Posterior vena cava (tissue), 2 donors: ENCODE data around the gene B4GALT2. TPM values are rescaled to one million over a fixed set of nuclear protein-coding genes. Genes with fewer than 3 reads are reported as not detected.

Experiments
- DNase-seq: peaks from one replicate; pipeline ENCODE4 v3.0.0-alpha.2; 2020; ENCODE audit warnings: low spot score
- intact Hi-C, 2 donors: fragments of 100-400 bp; cut with DNase I; formaldehyde crosslinking; loops; one replicate each; pipeline versions ENCODE4 v1.14.1 to v1.14.2; 2022 to 2023
- total RNA-seq, 2 donors: library from RNA; stranded (reverse); fragmentation: NEBNext Ultra II Directional; extraction: Animal tissue kit (Norgen Biotek cat#: 25700); gene quantifications; one replicate each; pipeline ENCODE4 v1.2.1, GENCODE V29; 2021
- donor health status: DM: yes; HTN: yes; CAD: no.
- donor health status: DM: yes; HTN: yes; CAD: no.

The B4GALT2 gene
- total RNA-seq, 2 donors from 2014 or later: 39.0 to 45.7 TPM

DNA sequence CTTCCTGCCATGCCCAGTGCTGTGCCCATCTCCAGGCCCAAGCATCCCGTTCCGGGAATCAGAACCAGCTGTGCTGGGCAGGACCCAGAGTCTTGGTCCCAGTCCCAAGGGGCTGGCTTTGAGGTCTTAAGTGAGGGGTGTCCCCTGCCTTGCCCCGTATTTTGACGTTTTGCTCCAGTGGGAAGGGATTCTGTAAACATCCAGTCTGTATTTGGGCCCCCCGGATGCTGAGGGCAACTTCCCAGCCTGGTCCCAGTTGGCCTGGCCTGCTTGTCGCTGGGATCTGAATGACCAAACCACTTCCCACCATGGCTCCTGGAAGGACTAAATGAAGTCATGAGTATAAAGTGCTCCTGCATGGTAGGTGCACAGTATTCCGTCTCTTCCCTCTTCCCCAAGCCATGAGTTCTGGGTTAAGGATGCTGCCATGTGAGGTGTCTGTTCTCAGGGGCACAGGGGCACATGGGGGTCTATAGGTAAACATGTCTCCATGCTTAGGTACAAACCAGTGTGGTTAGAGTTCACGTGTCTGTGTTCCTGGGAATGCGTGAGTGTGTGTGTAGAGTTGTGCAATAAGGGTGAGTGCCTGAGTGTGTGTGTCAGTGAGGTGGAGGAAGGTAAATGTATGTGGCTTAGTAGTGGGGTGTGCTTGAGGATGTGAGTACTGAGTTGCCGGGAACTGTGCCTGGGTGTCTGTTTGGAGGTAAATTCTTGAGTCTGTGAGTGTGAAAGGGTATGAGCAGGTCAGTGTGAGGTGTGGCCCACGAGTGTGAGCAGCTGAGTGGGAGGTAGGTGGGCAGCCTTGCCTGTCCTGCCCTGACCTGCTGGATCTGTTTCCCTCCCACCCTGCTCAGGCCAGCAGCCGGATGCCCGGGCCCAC is 1.5 kb downstream of the B4GALT2 start:
- intact Hi-C loops: no loop called here
- no peak for DNase-seq

- no peak for DNase-seq
- intact Hi-C loops: no loop called here
Measured at GRCh38 chr1:43981135-43981491, 2.1 kb downstream of the B4GALT2 start.

DNA sequence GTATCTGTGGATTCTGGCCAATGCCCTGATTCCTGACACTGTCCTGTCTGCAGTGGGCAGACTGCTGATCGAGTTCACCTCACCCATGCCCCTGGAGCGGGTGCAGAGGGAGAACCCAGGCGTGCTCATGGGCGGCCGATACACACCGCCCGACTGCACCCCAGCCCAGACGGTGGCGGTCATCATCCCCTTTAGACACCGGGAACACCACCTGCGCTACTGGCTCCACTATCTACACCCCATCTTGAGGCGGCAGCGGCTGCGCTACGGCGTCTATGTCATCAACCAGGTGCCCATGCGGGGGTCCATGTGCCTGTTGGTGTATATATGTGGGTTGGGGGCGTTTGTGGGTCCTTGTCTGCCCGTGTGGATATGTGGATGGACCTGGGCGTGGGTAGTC is 2.6 kb downstream of the B4GALT2 start:
- intact Hi-C loops: no loop called here
- DNase-seq: no peak

- intact Hi-C loops: no loop called here
- DNase-seq: no peak
Measured at GRCh38 chr1:43982241-43982640, 3.2 kb downstream of the B4GALT2 start.

DNA sequence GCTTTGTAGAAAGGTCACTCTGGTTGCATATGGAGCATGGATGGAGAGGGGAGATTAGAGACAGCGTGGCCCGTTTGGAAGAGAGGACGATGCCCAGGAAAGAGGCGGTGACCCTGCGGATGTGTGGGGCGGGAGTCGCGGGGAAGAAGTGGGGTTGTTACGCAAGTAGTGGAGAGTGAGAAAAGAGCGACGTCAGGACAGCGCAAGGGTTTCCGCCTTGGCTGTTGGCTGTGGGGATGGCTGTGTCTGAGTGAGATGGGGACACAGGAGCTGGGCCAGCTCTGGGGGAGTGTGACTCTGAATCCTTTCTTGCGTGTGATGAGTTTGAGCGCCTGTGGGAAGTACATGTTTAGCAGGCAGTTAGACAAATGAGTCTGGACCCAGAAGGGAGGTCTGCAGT is 3.8 kb downstream of the B4GALT2 start:
- intact Hi-C loops: no loop called here
- DNase-seq: no peak

DNA sequence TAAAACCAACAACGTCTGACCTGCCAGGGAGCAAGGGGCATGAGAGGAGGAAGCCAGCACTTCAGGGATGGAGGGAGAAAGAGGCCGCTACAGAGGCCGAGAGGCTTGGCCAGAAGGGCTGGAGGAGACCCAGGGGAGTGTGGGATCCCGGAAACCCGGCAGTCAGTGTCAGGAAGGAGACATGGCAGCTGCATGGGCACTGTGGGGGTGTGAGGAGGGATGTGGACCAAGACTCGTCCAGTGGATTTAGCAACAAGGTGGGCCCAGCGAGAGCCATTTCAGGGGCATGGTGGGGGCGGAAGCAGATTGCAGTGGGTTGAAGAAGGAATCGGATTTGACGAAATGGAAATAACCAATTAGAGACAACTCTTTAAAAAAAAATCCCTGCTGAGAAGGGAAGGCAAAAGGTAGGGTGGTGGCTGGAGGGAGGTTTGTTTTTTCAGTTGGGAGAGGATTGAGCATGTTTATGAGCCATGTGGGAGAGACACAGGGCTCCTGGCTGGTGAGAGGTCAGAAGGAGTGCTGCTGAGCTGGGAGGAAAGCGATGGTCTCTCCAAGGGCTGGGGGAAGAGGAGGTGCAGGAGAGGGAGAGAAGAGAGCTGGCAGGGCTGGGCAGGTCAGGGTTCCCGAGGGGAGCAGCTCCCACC is 4.4 kb downstream of the B4GALT2 start:
- intact Hi-C loops: no loop called here
- no peak for DNase-seq

GRCh38 chr1:43984855-43985254 is 5.8 kb downstream of the B4GALT2 start:
- intact Hi-C loops: no loop called here
- DNase-seq: peak; percentile 73

- DNase-seq: no peak
- intact Hi-C loops: no loop called here
Measured at GRCh38 chr1:43985984-43986595, 7.1 kb downstream of the B4GALT2 start.

- intact Hi-C loops: no loop called here
Measured at GRCh38 chr1:43986712-43987111, 7.7 kb downstream of the B4GALT2 start.

GRCh38 chr1:43987159-43987902 is 8.3 kb downstream of the B4GALT2 start:
- intact Hi-C loops: no loop called here

More at GRCh38 chr1:43986712-43987111, 7.7 kb downstream of the B4GALT2 start:
- DNase-seq: no peak

DNA sequence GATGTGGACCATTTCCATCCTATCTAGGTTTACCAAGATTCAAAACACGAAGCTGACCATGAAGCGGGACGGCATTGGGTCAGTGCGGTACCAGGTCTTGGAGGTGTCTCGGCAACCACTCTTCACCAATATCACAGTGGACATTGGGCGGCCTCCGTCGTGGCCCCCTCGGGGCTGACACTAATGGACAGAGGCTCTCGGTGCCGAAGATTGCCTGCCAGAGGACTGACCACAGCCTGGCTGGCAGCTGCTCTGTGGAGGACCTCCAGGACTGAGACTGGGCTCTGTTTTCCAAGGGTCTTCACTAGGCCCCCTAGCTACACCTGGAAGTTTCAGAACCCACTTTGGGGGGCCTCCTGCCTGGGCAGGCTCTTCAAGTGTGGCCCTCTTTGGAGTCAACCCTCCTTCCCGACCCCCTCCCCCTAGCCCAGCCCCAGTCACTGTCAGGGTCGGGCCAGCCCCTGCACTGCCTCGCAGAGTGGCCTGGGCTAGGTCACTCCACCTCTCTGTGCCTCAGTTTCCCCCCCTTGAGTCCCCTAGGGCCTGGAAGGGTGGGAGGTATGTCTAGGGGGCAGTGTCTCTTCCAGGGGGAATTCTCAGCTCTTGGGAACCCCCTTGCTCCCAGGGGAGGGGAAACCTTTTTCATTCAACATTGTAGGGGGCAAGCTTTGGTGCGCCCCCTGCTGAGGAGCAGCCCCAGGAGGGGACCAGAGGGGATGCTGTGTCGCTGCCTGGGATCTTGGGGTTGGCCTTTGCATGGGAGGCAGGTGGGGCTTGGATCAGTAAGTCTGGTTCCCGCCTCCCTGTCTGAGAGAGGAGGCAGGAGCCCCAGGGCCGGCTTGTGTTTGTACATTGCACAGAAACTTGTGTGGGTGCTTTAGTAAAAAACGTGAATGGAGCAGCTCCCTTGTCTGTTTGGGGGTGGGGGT is 11.5 kb downstream of the B4GALT2 start:
- DNase-seq: no peak
- intact Hi-C loops: loop anchor here in 1 of 2 donors (5.0 kb wide), 1 partner anchor 438 kb away; no protein-coding TSS in a partner anchor

More at GRCh38 chr1:43987159-43987902, 8.3 kb downstream of the B4GALT2 start:
- no peak for DNase-seq

GRCh38 chr1:43991200-43991475 is 12.1 kb downstream of the B4GALT2 start:
- intact Hi-C loops: loop anchor here in 1 of 2 donors (5.0 kb wide), 1 partner anchor 439 kb away; no protein-coding TSS in a partner anchor
- DNase-seq: no peak

DNA sequence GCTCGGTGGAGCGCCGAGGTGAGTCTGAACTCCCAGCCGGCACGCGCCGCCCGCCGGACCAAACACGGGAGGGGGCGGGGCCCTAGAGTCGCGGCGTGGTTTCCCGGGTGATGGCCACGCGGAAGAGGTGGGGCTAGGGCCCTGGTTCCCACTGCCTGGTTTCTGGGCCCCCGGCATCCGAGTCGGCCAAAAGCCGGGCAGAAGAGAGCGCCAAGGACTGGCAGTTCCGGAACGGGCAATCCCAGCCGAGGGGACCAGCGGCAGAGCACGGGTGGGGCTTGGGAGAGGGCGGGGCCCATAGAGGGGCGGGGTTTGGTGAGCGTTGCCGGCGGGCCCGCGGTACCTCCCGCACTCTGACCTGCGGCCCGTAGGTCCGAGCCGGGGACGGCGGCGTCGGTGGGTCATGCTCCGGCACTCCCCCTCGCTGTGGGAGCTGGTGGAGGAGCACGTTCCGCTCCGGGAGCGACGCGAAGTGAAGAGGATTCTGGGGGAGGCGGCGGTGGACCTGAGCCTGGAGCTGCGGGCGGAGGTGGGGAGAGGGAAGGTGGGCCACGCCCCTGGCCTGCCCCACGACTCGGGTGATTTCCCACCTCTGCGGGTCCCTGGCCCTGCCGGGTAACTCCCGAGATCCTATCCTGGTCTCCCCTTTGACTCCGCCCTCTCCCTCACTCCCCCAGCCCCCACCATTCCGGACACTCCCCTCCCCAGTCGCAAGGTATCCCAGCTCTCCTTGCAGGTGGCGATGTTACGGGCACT is 12.6 kb downstream of the B4GALT2 start, which contains the start of gene CCDC24:
Gene CCDC24, plus strand, starts transcription at position 124 of the 756 bp plus-strand sequence. Its CDS starts 280 bp downstream, at position 404.
- intact Hi-C loops: loop anchor here in 1 of 2 donors (5.0 kb wide), 1 partner anchor 439 kb away; no protein-coding TSS in a partner anchor
- DNase-seq: peak; percentile 97

DNA sequence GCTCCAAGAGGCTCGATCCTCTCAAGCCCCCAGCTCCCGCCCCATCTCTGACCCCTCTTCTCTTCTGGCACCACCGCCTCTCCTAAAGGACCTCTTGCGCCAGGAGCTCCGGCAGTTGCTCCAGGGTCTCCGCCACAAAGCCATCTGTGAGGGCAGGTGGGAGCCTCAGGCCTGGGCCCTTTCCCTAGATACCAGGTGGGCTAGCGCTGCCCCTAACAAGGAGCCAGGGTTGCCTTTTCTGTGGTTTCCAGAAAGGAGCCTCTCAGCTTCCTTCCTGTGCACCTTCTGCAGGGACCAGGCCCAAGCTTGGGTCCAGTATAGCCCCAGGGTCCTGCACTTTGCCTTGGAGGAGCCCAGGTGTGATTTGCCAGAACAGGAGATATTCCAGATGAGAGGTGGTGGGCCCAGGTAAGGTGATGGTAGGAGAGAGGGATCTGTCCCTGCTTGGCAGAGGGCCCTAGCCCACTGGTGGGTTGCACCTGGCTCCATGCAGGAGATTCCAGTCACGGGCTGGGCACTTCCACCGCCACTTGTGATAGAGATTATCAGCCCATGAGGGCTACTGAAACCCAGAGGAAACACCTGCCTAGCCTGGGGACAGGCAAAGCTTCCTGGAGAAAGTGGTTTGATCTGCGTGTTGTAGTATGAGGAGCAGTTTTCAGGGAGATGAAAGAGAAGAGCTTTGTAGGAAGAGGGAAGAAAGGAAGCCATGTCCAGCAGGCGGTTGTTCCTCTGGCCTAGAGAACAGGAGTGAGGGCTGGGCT is 13.4 kb downstream of the B4GALT2 start:
- intact Hi-C loops: loop anchor here in 1 of 2 donors (5.0 kb wide), 1 partner anchor 440 kb away; no protein-coding TSS in a partner anchor
- no peak for DNase-seq

DNA sequence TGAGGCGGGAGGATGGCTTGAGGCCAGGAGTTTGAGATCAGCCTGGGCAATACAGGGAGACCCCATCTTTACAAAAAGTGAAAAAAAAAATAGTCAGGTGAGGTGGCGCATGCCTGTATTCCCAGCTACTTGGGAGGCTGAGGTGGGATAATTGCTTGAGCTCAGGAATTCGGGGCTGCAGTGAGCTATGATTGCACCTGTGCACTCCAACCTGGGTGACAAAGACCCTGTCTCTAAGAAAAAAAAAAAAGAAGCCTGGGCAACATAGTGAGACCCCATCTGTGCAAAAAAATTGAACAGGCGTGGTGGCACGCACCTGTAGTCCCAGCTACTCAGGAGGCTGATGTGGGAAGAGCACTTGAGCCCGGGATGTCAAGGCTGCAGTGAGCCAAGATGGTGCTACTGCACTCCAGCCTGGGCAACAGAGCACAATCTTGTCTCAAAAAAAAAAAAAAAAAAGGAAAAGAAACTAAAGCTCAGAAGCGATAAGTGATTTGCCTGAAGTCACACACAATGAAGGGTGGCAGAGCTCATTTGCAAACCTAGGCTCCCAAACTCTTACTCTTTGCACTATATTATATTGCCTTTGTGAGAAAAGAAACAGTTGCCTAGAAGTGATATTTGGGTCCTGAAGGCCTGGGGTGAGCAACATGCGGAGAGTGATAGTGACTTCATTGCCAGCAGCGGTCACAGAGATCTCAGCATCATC is 14.3 kb downstream of the B4GALT2 start:
- DNase-seq: no peak
- intact Hi-C loops: loop anchor here in 1 of 2 donors (5.0 kb wide), 1 partner anchor 441 kb away; no protein-coding TSS in a partner anchor

DNA sequence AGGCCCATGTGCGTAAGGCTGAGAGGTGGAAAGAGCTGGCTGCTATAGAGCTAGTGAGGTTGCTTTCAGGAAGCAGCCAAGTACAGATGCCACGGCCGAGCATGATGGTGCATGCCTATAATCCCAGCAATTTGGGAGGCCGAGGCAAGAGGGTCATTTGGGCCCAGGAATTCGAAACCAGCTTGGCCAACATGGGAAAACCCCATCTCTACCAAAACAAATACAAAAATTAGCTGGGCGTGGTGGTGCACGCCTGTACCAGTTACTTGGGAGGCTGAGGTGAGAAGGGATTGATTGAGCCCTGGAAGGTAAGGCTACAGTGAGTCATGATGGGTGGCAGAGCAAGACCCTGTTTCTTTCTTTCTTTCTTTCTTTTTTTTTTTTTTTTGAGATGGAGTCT is 15.1 kb downstream of the B4GALT2 start:
- intact Hi-C loops: loop anchor here in 1 of 2 donors (5.0 kb wide), 1 partner anchor 442 kb away; no protein-coding TSS in a partner anchor
- DNase-seq: no peak
